ENCODE results near the gene TAF1A.
A peak's percentile ranks its signal among the peaks of the same experiment; 100 is the strongest.

The TAF1A gene

DNA sequence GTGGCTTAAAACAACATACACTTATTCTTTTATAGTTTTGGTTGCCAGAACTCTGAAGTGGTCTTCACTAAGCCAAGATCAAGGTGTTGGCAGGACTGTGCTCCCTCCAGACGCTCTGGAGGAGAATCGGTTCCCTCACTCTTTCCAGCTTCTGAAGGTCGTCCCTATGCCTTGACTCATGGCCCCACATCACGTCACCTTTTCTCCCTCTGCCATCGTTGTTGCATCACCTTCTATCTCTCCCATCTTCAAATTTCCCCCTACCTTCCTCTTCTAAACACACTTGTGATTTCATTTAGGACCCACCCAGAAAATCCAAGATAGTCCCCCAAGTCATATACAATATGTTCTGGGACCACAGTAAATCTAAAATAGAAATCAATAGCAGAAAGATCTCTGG, 54.3 kb downstream of the TAF1A start:
- DNase-seq (ENCODE audit: low read depth): no peak

GRCh38 chr1:222530852-222531251, 58.9 kb downstream of the TAF1A start:
- no peak for DNase-seq (ENCODE audit: low read depth)

DNA sequence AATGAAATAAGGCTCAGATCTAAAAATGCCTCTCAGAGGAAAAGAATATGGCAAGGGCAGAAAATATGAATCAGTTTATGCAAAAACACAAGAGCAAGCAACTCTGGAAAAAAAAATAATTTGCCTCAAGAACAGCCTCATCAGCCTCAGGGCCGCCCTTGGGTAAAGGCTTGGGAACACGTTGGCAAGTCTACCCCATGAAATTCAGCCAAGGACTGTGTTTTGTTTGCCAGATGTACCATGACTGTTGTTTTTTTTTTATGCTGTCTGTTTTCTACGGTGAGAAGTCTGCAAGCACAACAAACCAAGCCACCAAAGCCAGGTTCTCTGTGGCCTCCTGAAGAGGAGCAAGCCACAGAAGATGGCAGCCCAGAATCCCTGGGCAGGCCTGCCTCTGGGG, 59.8 kb downstream of the TAF1A start:
- DNase-seq (ENCODE audit: low read depth): no peak

DNA sequence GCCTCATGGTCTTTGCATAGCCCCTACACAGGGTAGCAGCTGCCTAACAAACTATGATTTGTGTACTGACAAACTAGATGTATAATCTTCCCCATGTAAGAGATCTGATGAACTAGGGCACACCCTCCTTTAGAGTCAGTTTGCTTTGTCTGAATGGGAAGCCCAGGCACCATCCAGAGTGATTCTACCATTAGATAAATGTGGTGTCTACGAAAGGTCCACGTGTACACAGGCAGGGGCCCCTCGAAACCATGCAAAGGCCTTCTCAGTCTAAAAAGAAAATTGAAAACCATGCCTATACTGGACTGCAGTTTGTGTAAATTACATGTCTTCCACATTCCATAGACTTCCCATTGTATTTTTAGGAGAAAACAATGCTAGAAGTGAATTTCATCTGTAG, 60.6 kb downstream of the TAF1A start:
- DNase-seq (ENCODE audit: low read depth): no peak

GRCh38 chr1:222525951-222526350, 63.8 kb downstream of the TAF1A start:
- DNase-seq (ENCODE audit: low read depth): no peak

- peak; percentile 42 for DNase-seq (ENCODE audit: low read depth)
These were observed 65.9 kb downstream of the TAF1A start for GRCh38 chr1:222523852-222524251.

DNA sequence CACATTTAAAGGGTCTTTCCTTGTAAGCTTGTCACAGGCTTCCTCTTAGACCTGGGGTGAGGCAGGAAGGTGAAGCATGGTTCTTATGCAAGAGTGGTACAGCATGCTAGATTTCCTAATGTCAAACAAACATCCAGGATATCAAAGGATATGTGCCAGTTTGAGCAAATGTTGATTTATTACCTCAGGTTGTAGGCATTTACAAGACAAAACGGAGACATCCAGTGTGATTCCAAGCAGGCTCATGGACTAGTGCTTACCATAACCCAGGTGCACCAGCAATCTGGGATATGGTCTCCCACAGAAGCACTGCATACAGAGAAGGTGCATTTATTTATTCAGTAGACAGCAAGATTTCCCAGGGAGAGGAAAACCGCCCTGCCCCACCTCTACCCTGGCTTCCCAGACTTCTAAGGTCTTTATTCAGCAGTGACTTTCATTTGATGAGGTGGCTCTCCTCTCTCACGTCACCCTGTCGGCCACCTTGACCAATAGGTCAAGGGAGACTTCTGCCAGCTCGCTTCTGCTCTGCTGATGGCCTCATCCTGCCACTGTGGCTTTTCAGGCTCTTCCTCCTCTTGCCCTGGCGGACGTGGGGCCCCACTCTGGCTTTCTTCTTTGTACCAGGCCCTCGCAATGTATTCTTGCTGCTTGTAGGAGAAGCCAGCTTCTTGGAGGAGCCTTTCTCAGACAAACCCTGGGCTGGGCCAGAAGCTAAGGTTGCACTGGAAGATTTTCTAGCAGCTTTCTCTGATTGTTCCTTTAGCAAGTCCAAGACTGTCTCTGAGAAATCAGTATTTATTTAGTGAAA, 67.4 kb downstream of the TAF1A start:
- DNase-seq (ENCODE audit: low read depth): no peak

DNA sequence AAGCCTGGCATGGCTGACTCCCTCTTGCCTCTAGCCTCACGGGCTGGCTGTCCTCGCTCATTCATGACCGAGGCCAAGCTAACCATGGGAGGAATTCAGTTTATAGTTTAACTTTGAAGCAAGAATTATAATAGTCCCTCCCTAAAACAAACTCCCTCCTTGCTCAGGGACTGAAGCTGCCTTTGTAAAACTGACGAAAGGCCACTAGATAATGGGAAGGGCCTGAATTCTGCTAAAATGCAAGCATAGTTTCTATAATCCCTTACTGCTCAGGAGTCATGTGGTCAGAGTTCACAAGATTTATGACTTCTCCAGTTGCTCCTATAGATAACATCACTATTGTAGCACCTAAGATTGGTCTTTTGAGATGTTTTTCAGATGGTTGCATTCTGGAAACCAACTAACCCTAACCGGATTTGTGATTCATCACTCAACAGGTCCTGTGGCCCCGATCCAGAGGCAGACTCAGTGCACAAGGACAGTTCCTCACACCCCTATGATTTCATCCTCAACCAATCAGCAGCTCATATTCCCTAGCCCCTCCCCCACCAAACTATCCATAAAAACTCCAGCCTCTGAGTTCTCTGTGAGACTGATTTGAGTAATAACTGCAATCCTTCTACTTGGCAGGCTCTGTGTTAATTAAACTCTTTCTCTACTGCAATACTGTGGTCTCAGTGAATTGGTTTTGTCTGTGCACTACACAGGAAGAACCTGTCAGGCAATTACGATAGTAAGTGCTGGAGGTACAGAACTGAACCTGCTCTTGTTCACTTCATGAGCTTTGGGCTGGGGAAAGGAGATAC, 68.2 kb downstream of the TAF1A start:
- peak; percentile 59 for DNase-seq (ENCODE audit: low read depth)
